GM23338 (cell line): ENCODE data around the gene MTA1. TPM values are rescaled to one million over a fixed set of nuclear protein-coding genes. Genes with fewer than 3 reads are reported as not detected.

ENCODE experiments used
- ATAC-seq: fragments of 200-7000 bp; cut with Tn5 transposase; 3 replicates; pipeline ENCODE4 v1.9.1; 2020
- DNase-seq: peaks from one replicate; pipeline ENCODE4 v3.0.0-alpha.2; 2015; ENCODE audit warnings: low spot score
- H2AFZ ChIP-seq: fragments of 200-600 bp; sonication (generic); 2 replicates; pipeline ENCODE4 v1.8.0; 2016; ENCODE audit warnings: antibody characterized with exemption, mild to moderate bottlenecking, moderate library complexity
- H3F3A ChIP-seq: fragments of 200-600 bp; sonication (generic); replicated peaks from 2 replicates; pipeline ENCODE4 v1.8.0; 2017; ENCODE audit warnings: antibody characterized with exemption, mixed run types, low read depth
- H3K27ac ChIP-seq: fragments of 200-600 bp; sonication (generic); 2 replicates; pipeline ENCODE4 v1.6.1; 2016; ENCODE audit warnings: low read depth
- H3K27me3 ChIP-seq: fragments of 200-600 bp; sonication (generic); 2 replicates; pipeline ENCODE4 v1.8.0; 2016; ENCODE audit warnings: mild to moderate bottlenecking, mixed run types, moderate library complexity; ENCODE audit not compliant: insufficient read depth
- H3K36me3 ChIP-seq: fragments of 200-600 bp; sonication (generic); 2 replicates; pipeline ENCODE4 v1.8.0; 2016; ENCODE audit warnings: mild to moderate bottlenecking; ENCODE audit not compliant: insufficient read depth
- H3K4me1 ChIP-seq: fragments of 200-600 bp; sonication (generic); 2 replicates; pipeline ENCODE4 v1.8.0; 2016; ENCODE audit warnings: mild to moderate bottlenecking, moderate library complexity; ENCODE audit not compliant: insufficient read depth
- H3K4me2 ChIP-seq: fragments of 200-600 bp; sonication (generic); 2 replicates; pipeline ENCODE4 v1.7.1; 2017; ENCODE audit warnings: mixed run types
- H3K4me3 ChIP-seq: fragments of 200-600 bp; sonication (generic); 2 replicates; pipeline ENCODE4 v1.6.1; 2016; ENCODE audit warnings: mixed run types
- H3K79me2 ChIP-seq: fragments of 200-600 bp; sonication (generic); replicated peaks from 2 replicates; pipeline ENCODE4 v1.8.0; 2017; ENCODE audit warnings: mild to moderate bottlenecking; ENCODE audit not compliant: insufficient read depth
- H3K9me2 ChIP-seq: fragments of 200-600 bp; sonication (generic); 2 replicates; pipeline ENCODE4 v1.8.0; 2017; ENCODE audit not compliant: insufficient read depth
- H4K20me1 ChIP-seq: fragments of 200-600 bp; sonication (generic); replicated peaks from 2 replicates; pipeline ENCODE4 v1.8.0; 2017; ENCODE audit warnings: mild to moderate bottlenecking; ENCODE audit not compliant: insufficient read depth
- H3K27ac Mint-ChIP-seq: 2 replicates; pipeline ENCODE4 v1.8.0; 2020; ENCODE audit warnings: inconsistent platforms, mild to moderate bottlenecking, moderate library complexity, mixed read lengths
- H3K27me3 Mint-ChIP-seq: 3 replicates; pipeline ENCODE4 v1.8.0; 2022; ENCODE audit warnings: low read depth, mild to moderate bottlenecking, moderate library complexity, mixed read lengths, inconsistent platforms; ENCODE audit not compliant: insufficient read depth, poor library complexity
- H3K36me3 Mint-ChIP-seq: 3 replicates; pipeline ENCODE4 v1.8.0; 2021; ENCODE audit warnings: low read depth, mild to moderate bottlenecking, inconsistent platforms, moderate library complexity, mixed read lengths
- H3K4me1 Mint-ChIP-seq: 3 replicates; pipeline ENCODE4 v1.8.0; 2020; ENCODE audit warnings: mild to moderate bottlenecking, inconsistent platforms, mixed read lengths
- H3K4me3 Mint-ChIP-seq: 3 replicates; pipeline ENCODE4 v1.8.0; 2021; ENCODE audit warnings: moderate library complexity, mild to moderate bottlenecking, inconsistent platforms, mixed read lengths
- H3K9me3 Mint-ChIP-seq: 3 replicates; pipeline ENCODE4 v1.8.0; 2020; ENCODE audit warnings: moderate library complexity, mild to moderate bottlenecking, inconsistent platforms, mixed read lengths
- CREB1 ChIP-seq: fragments of 250-450 bp; sonication (Bioruptor Pico); IDR thresholded peaks from 2 replicates; pipeline ENCODE4 v1.5.0; 2020; ENCODE audit warnings: low read depth, mild to moderate bottlenecking, moderate library complexity
- EZH2 ChIP-seq: fragments of 200-600 bp; sonication (generic); IDR thresholded peaks from one replicate; pipeline ENCODE4 v1.8.0; 2017; ENCODE audit warnings: antibody characterized with exemption, mild to moderate bottlenecking, low read depth; ENCODE audit not compliant: unreplicated experiment
- EZH2phosphoT487 ChIP-seq: fragments of 200-600 bp; sonication (generic); IDR thresholded peaks from one replicate; pipeline ENCODE4 v1.8.1; 2018; ENCODE audit warnings: antibody characterized with exemption; ENCODE audit not compliant: unreplicated experiment
- JUNB ChIP-seq: IDR thresholded peaks from one replicate; pipeline ENCODE4 v1.6.1; 2016; ENCODE audit warnings: antibody characterized with exemption; ENCODE audit not compliant: unreplicated experiment
- NANOG ChIP-seq: IDR thresholded peaks from 2 replicates; pipeline ENCODE4 v1.6.1; 2016; ENCODE audit warnings: antibody characterized with exemption, borderline replicate concordance
- POLR2AphosphoS5 ChIP-seq: IDR thresholded peaks from 2 replicates; pipeline ENCODE4 v1.6.1; 2016; ENCODE audit warnings: antibody characterized with exemption, low read depth
- STAT1 ChIP-seq: IDR thresholded peaks from one replicate; pipeline ENCODE4 v1.6.1; 2016; ENCODE audit warnings: antibody characterized with exemption; ENCODE audit not compliant: unreplicated experiment
- ZNF114 ChIP-seq: fragments of 250-450 bp; sonication (Bioruptor Pico); IDR thresholded peaks from 2 replicates; pipeline ENCODE4 v1.5.0; 2020; ENCODE audit warnings: mild to moderate bottlenecking, moderate library complexity
- long read RNA-seq: library from polyadenylated mRNA; unstranded; transcript quantifications from one replicate; pipeline ENCODE4 v2.0.0, GENCODE V29; 2020; ENCODE audit not compliant: unreplicated experiment
- polyA plus RNA-seq: library from polyadenylated mRNA; unstranded; fragments of >200 nt; fragmentation: Nextera tagmentation; extraction: Ambion mirVana; gene quantifications from 2 replicates; pipeline ENCODE4 v1.2.1, GENCODE V29; 2016
- total RNA-seq: library from RNA; depleted of rRNA; stranded (reverse); fragments of >200 nt; shearing (Covaris generic); gene quantifications from 2 replicates; pipeline ENCODE4 v1.2.3, GENCODE V29; 2014; rRNA removed
- TF ChIP-seq, protein P1 (sequence below), 2 experiments: fragments of 200-600 bp in 1 of 2; sonication (generic) in 1 of 2; conservative IDR thresholded peaks; 2 replicates each; pipeline versions ENCODE4 v1.5.1 to v1.6.1; 2016 to 2017; ENCODE audit warnings: antibody characterized with exemption in 2 of 2, low read depth in 2 of 2, mild to moderate bottlenecking in 2 of 2, moderate library complexity in 1 of 2
- TF ChIP-seq, protein P2 (sequence below): IDR thresholded peaks from 2 replicates; pipeline ENCODE4 v1.6.1; 2016; ENCODE audit warnings: antibody characterized with exemption
- TF ChIP-seq, protein P3 (sequence below): IDR thresholded peaks from one replicate; pipeline ENCODE4 v1.6.1; 2018; ENCODE audit warnings: antibody characterized with exemption; ENCODE audit not compliant: unreplicated experiment
- TF ChIP-seq, protein P4 (sequence below): fragments of 250-450 bp; sonication (Bioruptor Pico); IDR thresholded peaks from 2 replicates; pipeline ENCODE4 v1.5.0; 2020; ENCODE audit warnings: mild to moderate bottlenecking, moderate library complexity

The MTA1 gene
- total RNA-seq (104 and 126 TPM in 2 replicates), polyA plus RNA-seq (53.3 and 63.2 TPM in 2 replicates)
- long read RNA-seq, partial matches to known transcripts = 3 of 7 reads
- long read RNA-seq, other reads (novel, unspliced or antisense) = 2 of 7 reads

DNA sequence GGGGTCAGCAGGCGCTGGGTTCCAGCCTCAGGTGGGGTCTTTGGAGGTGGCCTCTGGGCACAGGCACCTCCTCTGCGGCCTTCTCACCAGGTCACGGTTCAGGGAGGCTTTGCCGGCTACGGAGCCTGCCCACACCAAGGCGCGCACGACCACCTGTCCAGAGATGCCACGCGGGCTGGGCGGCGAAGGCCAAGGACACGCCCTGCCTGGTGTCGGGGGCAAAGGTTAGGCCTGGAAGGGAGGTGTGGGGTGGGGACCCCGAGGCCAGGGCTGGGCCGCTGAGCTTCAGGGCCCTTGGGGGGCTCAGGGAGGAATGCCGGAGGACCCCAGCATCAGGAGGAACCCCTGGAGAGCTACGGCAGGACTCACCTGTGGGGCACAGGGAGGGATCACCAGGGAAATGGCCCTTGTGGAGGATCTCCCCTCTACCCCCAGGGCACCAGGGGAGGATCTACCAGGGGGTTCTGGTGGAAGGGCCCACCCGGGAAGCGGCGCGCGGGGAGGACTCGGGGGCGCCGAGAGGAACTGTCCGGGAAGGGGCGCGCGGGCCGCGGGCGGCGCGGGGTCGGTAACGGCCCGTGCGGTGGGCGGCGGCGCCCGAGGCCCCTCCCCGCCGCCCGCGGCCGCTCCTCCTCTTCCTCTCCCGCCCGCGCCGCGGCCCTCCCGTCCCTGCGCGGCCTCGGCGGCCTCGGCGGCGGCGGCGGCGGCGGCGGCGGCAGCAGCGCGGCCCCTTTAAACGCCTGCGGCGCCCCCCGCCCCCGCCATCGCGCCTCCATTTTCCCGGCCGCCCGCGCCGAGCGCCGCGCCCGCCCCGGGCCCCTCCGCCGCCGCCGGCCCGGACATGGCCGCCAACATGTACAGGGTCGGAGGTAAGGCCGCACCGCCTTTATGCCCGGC, at the start of gene MTA1:
Gene MTA1 (plus strand): TSS at position 633 of the 897 bp plus-strand sequence. CDS start 209 bp downstream, at position 842.
- peak within 1 kb of the TSS; percentile 78 for H2AFZ ChIP-seq
- H3K9me2 ChIP-seq = no peaks in the 10 kb centered on the region
- Mint-ChIP-seq H3K4me3 (peak within 1 kb of the TSS; percentile 94), H3K9me3 (0 out of 3 replicates have a peak, but pooled peaks cover 2% of the 10 kb centered on the region), H3K4me1 (peaks cover 19% of the 10 kb centered on the region), H3K27ac (peak within 1 kb of the TSS; percentile 96), H3K27me3 (peaks cover 28% of the 10 kb centered on the region), H3K36me3 (peaks cover 12% of the 10 kb centered on the region; the same call in 2 of the 3 replicates)
- peaks cover 21% of the 10 kb centered on the region for H4K20me1 ChIP-seq
- H3K79me2 ChIP-seq = peaks cover 47% of the 10 kb centered on the region
- no peak within 1 kb of the TSS for H3K27ac ChIP-seq
- peak within 1 kb of the TSS; percentile 92 for H3K4me2 ChIP-seq
- peak; percentile 24 for ATAC-seq
- peak within 1 kb of the TSS; percentile 86 for H3K4me3 ChIP-seq
- peak; percentile 72 for DNase-seq
- H3K27me3 ChIP-seq = peaks cover 2% of the 10 kb centered on the region; the same call in 1 of the 2 replicates
- H3K4me1 ChIP-seq = peaks cover 22% of the 10 kb centered on the region
- peaks cover 4% of the 10 kb centered on the region; the same call in 1 of the 2 replicates for H3F3A ChIP-seq
- H3K36me3 ChIP-seq = no peaks in the 10 kb centered on the region
- TF ChIP-seq, protein P1, sequence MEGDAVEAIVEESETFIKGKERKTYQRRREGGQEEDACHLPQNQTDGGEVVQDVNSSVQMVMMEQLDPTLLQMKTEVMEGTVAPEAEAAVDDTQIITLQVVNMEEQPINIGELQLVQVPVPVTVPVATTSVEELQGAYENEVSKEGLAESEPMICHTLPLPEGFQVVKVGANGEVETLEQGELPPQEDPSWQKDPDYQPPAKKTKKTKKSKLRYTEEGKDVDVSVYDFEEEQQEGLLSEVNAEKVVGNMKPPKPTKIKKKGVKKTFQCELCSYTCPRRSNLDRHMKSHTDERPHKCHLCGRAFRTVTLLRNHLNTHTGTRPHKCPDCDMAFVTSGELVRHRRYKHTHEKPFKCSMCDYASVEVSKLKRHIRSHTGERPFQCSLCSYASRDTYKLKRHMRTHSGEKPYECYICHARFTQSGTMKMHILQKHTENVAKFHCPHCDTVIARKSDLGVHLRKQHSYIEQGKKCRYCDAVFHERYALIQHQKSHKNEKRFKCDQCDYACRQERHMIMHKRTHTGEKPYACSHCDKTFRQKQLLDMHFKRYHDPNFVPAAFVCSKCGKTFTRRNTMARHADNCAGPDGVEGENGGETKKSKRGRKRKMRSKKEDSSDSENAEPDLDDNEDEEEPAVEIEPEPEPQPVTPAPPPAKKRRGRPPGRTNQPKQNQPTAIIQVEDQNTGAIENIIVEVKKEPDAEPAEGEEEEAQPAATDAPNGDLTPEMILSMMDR (conservative IDR thresholded peaks at IDR 0.05; ENCODE audit: low read depth in 2 of 2) = no peak
- TF ChIP-seq EZH2 (no peak), STAT1 (no peak), NANOG (no peak), JUNB (no peak), EZH2phosphoT487 (no peak), CREB1 (CRISPR knock-in tag) (no peak), ZNF114 (CRISPR knock-in tag) (no peak), POLR2AphosphoS5 (no peak; the same call in 1 of the 2 replicates)
- TF ChIP-seq, protein P2, sequence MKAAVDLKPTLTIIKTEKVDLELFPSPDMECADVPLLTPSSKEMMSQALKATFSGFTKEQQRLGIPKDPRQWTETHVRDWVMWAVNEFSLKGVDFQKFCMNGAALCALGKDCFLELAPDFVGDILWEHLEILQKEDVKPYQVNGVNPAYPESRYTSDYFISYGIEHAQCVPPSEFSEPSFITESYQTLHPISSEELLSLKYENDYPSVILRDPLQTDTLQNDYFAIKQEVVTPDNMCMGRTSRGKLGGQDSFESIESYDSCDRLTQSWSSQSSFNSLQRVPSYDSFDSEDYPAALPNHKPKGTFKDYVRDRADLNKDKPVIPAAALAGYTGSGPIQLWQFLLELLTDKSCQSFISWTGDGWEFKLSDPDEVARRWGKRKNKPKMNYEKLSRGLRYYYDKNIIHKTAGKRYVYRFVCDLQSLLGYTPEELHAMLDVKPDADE = no peak
- TF ChIP-seq, protein P3, sequence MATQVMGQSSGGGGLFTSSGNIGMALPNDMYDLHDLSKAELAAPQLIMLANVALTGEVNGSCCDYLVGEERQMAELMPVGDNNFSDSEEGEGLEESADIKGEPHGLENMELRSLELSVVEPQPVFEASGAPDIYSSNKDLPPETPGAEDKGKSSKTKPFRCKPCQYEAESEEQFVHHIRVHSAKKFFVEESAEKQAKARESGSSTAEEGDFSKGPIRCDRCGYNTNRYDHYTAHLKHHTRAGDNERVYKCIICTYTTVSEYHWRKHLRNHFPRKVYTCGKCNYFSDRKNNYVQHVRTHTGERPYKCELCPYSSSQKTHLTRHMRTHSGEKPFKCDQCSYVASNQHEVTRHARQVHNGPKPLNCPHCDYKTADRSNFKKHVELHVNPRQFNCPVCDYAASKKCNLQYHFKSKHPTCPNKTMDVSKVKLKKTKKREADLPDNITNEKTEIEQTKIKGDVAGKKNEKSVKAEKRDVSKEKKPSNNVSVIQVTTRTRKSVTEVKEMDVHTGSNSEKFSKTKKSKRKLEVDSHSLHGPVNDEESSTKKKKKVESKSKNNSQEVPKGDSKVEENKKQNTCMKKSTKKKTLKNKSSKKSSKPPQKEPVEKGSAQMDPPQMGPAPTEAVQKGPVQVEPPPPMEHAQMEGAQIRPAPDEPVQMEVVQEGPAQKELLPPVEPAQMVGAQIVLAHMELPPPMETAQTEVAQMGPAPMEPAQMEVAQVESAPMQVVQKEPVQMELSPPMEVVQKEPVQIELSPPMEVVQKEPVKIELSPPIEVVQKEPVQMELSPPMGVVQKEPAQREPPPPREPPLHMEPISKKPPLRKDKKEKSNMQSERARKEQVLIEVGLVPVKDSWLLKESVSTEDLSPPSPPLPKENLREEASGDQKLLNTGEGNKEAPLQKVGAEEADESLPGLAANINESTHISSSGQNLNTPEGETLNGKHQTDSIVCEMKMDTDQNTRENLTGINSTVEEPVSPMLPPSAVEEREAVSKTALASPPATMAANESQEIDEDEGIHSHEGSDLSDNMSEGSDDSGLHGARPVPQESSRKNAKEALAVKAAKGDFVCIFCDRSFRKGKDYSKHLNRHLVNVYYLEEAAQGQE = no peak
- TF ChIP-seq, protein P4, sequence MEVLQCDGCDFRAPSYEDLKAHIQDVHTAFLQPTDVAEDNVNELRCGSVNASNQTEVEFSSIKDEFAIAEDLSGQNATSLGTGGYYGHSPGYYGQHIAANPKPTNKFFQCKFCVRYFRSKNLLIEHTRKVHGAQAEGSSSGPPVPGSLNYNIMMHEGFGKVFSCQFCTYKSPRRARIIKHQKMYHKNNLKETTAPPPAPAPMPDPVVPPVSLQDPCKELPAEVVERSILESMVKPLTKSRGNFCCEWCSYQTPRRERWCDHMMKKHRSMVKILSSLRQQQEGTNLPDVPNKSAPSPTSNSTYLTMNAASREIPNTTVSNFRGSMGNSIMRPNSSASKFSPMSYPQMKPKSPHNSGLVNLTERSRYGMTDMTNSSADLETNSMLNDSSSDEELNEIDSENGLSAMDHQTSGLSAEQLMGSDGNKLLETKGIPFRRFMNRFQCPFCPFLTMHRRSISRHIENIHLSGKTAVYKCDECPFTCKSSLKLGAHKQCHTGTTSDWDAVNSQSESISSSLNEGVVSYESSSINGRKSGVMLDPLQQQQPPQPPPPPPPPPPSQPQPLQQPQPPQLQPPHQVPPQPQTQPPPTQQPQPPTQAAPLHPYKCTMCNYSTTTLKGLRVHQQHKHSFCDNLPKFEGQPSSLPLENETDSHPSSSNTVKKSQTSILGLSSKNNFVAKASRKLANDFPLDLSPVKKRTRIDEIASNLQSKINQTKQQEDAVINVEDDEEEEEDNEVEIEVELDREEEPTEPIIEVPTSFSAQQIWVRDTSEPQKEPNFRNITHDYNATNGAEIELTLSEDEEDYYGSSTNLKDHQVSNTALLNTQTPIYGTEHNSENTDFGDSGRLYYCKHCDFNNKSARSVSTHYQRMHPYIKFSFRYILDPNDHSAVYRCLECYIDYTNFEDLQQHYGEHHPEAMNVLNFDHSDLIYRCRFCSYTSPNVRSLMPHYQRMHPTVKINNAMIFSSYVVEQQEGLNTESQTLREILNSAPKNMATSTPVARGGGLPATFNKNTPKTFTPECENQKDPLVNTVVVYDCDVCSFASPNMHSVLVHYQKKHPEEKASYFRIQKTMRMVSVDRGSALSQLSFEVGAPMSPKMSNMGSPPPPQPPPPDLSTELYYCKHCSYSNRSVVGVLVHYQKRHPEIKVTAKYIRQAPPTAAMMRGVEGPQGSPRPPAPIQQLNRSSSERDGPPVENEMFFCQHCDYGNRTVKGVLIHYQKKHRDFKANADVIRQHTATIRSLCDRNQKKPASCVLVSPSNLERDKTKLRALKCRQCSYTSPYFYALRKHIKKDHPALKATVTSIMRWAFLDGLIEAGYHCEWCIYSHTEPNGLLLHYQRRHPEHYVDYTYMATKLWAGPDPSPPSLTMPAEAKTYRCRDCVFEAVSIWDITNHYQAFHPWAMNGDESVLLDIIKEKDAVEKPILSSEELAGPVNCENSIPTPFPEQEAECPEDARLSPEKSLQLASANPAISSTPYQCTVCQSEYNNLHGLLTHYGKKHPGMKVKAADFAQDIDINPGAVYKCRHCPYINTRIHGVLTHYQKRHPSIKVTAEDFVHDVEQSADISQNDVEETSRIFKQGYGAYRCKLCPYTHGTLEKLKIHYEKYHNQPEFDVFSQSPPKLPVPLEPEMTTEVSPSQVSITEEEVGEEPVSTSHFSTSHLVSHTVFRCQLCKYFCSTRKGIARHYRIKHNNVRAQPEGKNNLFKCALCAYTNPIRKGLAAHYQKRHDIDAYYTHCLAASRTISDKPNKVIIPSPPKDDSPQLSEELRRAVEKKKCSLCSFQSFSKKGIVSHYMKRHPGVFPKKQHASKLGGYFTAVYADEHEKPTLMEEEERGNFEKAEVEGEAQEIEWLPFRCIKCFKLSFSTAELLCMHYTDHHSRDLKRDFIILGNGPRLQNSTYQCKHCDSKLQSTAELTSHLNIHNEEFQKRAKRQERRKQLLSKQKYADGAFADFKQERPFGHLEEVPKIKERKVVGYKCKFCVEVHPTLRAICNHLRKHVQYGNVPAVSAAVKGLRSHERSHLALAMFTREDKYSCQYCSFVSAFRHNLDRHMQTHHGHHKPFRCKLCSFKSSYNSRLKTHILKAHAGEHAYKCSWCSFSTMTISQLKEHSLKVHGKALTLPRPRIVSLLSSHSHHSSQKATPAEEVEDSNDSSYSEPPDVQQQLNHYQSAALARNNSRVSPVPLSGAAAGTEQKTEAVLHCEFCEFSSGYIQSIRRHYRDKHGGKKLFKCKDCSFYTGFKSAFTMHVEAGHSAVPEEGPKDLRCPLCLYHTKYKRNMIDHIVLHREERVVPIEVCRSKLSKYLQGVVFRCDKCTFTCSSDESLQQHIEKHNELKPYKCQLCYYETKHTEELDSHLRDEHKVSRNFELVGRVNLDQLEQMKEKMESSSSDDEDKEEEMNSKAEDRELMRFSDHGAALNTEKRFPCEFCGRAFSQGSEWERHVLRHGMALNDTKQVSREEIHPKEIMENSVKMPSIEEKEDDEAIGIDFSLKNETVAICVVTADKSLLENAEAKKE (CRISPR knock-in tag) = no peak
